CD4-positive, CD25-positive, alpha-beta regulatory T cell (primary cell): ENCODE results near the gene SLC25A21. TPM values are rescaled to one million over a fixed set of nuclear protein-coding genes. Genes with fewer than 3 reads are reported as not detected.

Experiments
- ATAC-seq, 2 donors: fragments of 150-1000 bp; cut with Tn5 transposase; one replicate each; pipeline ENCODE4 v1.10.0; 2021; ENCODE audit warnings: low read depth in 2 of 2, moderate number of reproducible peaks in 2 of 2, moderate library complexity in 1 of 2
- DNase-seq, 3 donors: peaks; one replicate each; pipeline versions ENCODE4 v3.0.0 to v3.0.0-alpha.2; 2012 to 2022; ENCODE audit warnings: mixed read lengths in 1 of 3
- H3K27ac ChIP-seq: one replicate; pipeline ENCODE4 v1.7.0; 2013; ENCODE audit warnings: mild to moderate bottlenecking, low read length; ENCODE audit not compliant: insufficient read depth, poor library complexity, severe bottlenecking
- H3K27me3 ChIP-seq: one replicate; pipeline ENCODE4 v1.7.0; 2013; ENCODE audit warnings: low read length; ENCODE audit not compliant: control insufficient read depth, insufficient read depth
- H3K36me3 ChIP-seq: one replicate; pipeline ENCODE4 v1.7.0; 2013; ENCODE audit warnings: mild to moderate bottlenecking, low read length, moderate library complexity; ENCODE audit not compliant: control insufficient read depth, insufficient read depth
- H3K4me1 ChIP-seq: 2 replicates; pipeline ENCODE4 v1.7.0; 2013; ENCODE audit warnings: mild to moderate bottlenecking, low read length; ENCODE audit not compliant: insufficient read depth, control insufficient read depth, poor library complexity, severe bottlenecking
- H3K4me3 ChIP-seq: one replicate; pipeline ENCODE4 v1.7.0; 2013; ENCODE audit warnings: low read depth, mild to moderate bottlenecking, low read length, moderate library complexity
- H3K9me3 ChIP-seq, 2 experiments: 1 replicate in 1 of 2; 2 replicates in 1 of 2; pipeline ENCODE4 v1.7.0; 2013; ENCODE audit warnings: low read length in 2 of 2, mild to moderate bottlenecking in 1 of 2, moderate library complexity in 1 of 2; ENCODE audit not compliant: control insufficient read depth in 2 of 2
- H3K27ac Mint-ChIP-seq, 3 donors: one replicate each; pipeline ENCODE4 v1.8.0; 2020 to 2022; ENCODE audit warnings: mild to moderate bottlenecking in 3 of 3, mixed read lengths in 3 of 3, moderate library complexity in 2 of 3
- H3K27me3 Mint-ChIP-seq: one replicate; pipeline ENCODE4 v1.8.0; 2022; ENCODE audit warnings: mild to moderate bottlenecking, mixed read lengths
- H3K36me3 Mint-ChIP-seq: one replicate; pipeline ENCODE4 v1.8.0; 2020; ENCODE audit warnings: mixed read lengths
- H3K4me1 Mint-ChIP-seq, 4 donors: one replicate each; pipeline ENCODE4 v1.8.0; 2020 to 2022; ENCODE audit warnings: mixed read lengths in 4 of 4, mild to moderate bottlenecking in 1 of 4
- H3K4me3 Mint-ChIP-seq, 4 donors: one replicate each; pipeline ENCODE4 v1.8.0; 2020 to 2022; ENCODE audit warnings: mild to moderate bottlenecking in 4 of 4, mixed read lengths in 4 of 4, moderate library complexity in 3 of 4
- H3K9me3 Mint-ChIP-seq, 7 donors: one replicate each; pipeline ENCODE4 v1.8.0; 2020 to 2022; ENCODE audit warnings: mixed read lengths in 7 of 7, mild to moderate bottlenecking in 3 of 7, moderate library complexity in 2 of 7
- polyA plus RNA-seq, 4 donors: library from polyadenylated mRNA; unstranded; fragments of 300-500 nt; fragmentation: Illumina TruSeq; gene quantifications; one replicate each; pipeline ENCODE4 v1.2.3, GENCODE V29; 2021
- total RNA-seq: library from RNA; stranded (reverse); gene quantifications from one replicate; pipeline ENCODE4 v1.2.3, GENCODE V29; 2022

The SLC25A21 gene
- total and polyA plus RNA-seq, 5 donors from 2014 or later = not detected

- H3K4me1 Mint-ChIP-seq = no peaks in the 10 kb centered on the region
Measured at GRCh38 chr14:37060496-37061260, 111.7 kb downstream of the SLC25A21 start.

DNA sequence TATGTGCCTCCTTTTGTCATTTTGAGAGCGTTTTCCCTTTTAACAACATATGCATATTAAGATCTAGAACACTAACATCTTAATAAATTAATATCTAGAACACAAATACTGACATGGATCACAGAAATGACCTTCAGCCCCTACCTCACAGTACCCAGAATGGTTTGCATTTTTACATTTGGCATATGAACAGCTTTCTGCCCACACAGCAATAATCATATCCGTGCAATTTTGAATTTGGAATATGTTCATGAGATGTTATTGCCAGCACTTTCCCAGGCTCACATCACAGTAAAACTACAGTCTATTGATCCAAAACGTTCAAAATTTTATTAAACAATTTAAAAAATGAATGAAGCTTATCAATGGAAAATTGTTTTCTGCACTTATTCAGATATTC is 114.6 kb downstream of the SLC25A21 start:
- Mint-ChIP-seq H3K36me3 (no peaks in the 10 kb centered on the region), H3K27ac (no peak overlapping the region), H3K9me3 (peaks cover 0 to 11% (median 3%) of the 10 kb centered on the region in 7 donors), H3K4me1 (no peaks in the 10 kb centered on the region), H3K4me3 (no peak overlapping the region), H3K27me3 (no peaks in the 10 kb centered on the region)
- Histone ChIP-seq H3K4me1 (no peaks in the 10 kb centered on the region), H3K27me3 (no peaks in the 10 kb centered on the region), H3K9me3 (no peaks in the 10 kb centered on the region), H3K27ac (no peak overlapping the region), H3K4me3 (no peak overlapping the region), H3K36me3 (no peaks in the 10 kb centered on the region)
- DNase-seq (no peak), ATAC-seq (no peak)

More at GRCh38 chr14:37060496-37061260, 111.7 kb downstream of the SLC25A21 start:
- no peak overlapping the region for H3K27ac ChIP-seq
- no peak overlapping the region for H3K4me3 Mint-ChIP-seq
- DNase-seq (no peak), ATAC-seq (no peak)
- H3K36me3 ChIP-seq = no peaks in the 10 kb centered on the region
- peaks cover 0 to 14% (median 1%) of the 10 kb centered on the region in 7 donors for H3K9me3 Mint-ChIP-seq
- no peaks in the 10 kb centered on the region for H3K9me3 ChIP-seq
- no peak overlapping the region for H3K4me3 ChIP-seq
- no peaks in the 10 kb centered on the region for H3K36me3 Mint-ChIP-seq
- H3K27me3 Mint-ChIP-seq = no peaks in the 10 kb centered on the region
- H3K27me3 ChIP-seq = no peaks in the 10 kb centered on the region
- H3K4me1 ChIP-seq = no peaks in the 10 kb centered on the region
- no peak overlapping the region for H3K27ac Mint-ChIP-seq

GRCh38 chr14:37056473-37056872 is 115.9 kb downstream of the SLC25A21 start:
- no peak overlapping the region for H3K4me3 ChIP-seq
- no peak for ATAC-seq
- no peak overlapping the region for H3K27ac ChIP-seq
- no peaks in the 10 kb centered on the region for H3K27me3 Mint-ChIP-seq
- H3K4me1 Mint-ChIP-seq = no peaks in the 10 kb centered on the region
- H3K36me3 ChIP-seq = no peaks in the 10 kb centered on the region
- no peaks in the 10 kb centered on the region for H3K4me1 ChIP-seq
- no peaks in the 10 kb centered on the region for H3K36me3 Mint-ChIP-seq
- DNase-seq = no peak
- no peak overlapping the region for H3K27ac Mint-ChIP-seq
- no peak overlapping the region for H3K4me3 Mint-ChIP-seq
- H3K27me3 ChIP-seq = no peaks in the 10 kb centered on the region
- no peaks in the 10 kb centered on the region for H3K9me3 ChIP-seq
- H3K9me3 Mint-ChIP-seq = peaks cover 0 to 11% (median 3%) of the 10 kb centered on the region in 7 donors

DNA sequence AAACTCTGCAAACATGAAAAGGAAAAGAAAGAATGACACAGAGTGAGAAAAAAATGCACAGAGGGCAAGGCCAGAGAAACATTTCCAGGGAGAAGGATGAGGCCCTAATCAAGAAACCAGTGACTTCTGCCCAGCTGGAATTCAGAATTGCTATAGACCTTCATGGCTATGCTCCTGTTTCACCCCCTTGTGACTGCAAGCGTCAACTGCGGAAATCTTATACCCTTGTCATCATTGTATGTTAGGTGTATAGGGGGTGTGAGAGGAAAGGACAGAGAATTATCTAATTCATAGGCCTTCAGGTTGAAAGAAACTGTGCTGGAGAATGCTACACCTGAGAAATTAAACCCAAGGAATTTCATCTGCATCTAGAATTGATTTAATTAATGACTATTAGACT is 117.5 kb downstream of the SLC25A21 start:
- Mint-ChIP-seq H3K27me3 (no peaks in the 10 kb centered on the region), H3K36me3 (no peaks in the 10 kb centered on the region), H3K4me3 (no peak overlapping the region), H3K9me3 (peaks cover 0 to 20% (median 3%) of the 10 kb centered on the region in 7 donors), H3K4me1 (no peaks in the 10 kb centered on the region), H3K27ac (no peak overlapping the region)
- Histone ChIP-seq H3K36me3 (no peaks in the 10 kb centered on the region), H3K4me1 (no peaks in the 10 kb centered on the region), H3K27me3 (no peaks in the 10 kb centered on the region), H3K9me3 (no peaks in the 10 kb centered on the region), H3K4me3 (no peak overlapping the region), H3K27ac (no peak overlapping the region)
- ATAC-seq (no peak), DNase-seq (no peak)

DNA sequence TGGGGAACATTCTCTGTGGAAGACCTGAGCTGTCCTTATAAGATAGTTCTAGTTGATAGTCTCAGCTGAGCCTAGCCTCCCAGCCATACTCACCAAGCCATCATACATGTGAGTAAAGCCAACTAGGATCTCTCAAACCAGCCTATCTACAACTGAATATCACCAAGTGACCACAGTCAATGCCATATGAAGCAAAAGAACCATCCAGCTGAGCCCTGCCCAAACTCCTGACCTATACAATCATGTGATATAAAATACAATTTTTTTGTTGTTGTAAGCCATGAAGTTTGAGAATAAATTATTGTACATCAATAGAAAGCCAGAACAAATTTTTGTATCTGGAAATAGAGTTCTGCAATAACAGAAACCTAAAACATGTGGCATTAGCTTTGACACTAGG is 118.3 kb downstream of the SLC25A21 start:
- Histone ChIP-seq H3K4me1 (no peaks in the 10 kb centered on the region), H3K36me3 (no peaks in the 10 kb centered on the region), H3K4me3 (no peak overlapping the region), H3K9me3 (no peaks in the 10 kb centered on the region), H3K27ac (no peak overlapping the region), H3K27me3 (no peaks in the 10 kb centered on the region)
- Mint-ChIP-seq H3K27me3 (no peaks in the 10 kb centered on the region), H3K9me3 (peaks cover 0 to 20% (median 2%) of the 10 kb centered on the region in 7 donors), H3K27ac (no peak overlapping the region), H3K4me3 (no peak overlapping the region), H3K36me3 (no peaks in the 10 kb centered on the region), H3K4me1 (no peaks in the 10 kb centered on the region)
- DNase-seq = no peak
- ATAC-seq = no peak

GRCh38 chr14:37051680-37052079 is 120.7 kb downstream of the SLC25A21 start:
- H3K4me1 ChIP-seq = no peaks in the 10 kb centered on the region
- DNase-seq (no peak), ATAC-seq (no peak)
- H3K27me3 ChIP-seq = no peaks in the 10 kb centered on the region
- H3K36me3 Mint-ChIP-seq = no peaks in the 10 kb centered on the region
- no peak overlapping the region for H3K4me3 ChIP-seq
- no peak overlapping the region for H3K27ac ChIP-seq
- no peaks in the 10 kb centered on the region for H3K27me3 Mint-ChIP-seq
- H3K36me3 ChIP-seq = no peaks in the 10 kb centered on the region
- H3K9me3 Mint-ChIP-seq = peaks cover 0 to 20% (median 2%) of the 10 kb centered on the region in 7 donors
- H3K27ac Mint-ChIP-seq = no peak overlapping the region
- no peaks in the 10 kb centered on the region for H3K9me3 ChIP-seq
- no peaks in the 10 kb centered on the region for H3K4me1 Mint-ChIP-seq
- H3K4me3 Mint-ChIP-seq = no peak overlapping the region

DNA sequence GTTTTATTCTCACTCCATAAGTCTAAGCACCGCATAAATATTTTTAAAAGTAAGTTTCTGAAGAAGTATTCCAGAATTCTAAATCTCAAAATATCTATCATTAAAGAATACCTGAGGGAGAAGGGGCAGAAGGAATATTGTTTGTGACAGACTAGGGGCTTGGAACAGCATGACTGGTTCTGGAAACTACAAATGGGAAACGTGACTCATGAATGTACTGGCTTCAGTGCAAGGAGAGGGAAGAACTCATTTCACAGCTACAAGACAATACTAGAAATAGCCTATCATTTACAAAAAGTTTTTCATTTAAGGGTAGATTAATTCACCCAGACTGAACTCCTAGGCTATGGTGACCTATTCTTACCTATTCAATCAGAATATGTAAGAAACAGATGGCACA is 121.3 kb downstream of the SLC25A21 start:
- no peaks in the 10 kb centered on the region for H3K36me3 Mint-ChIP-seq
- H3K9me3 ChIP-seq = no peaks in the 10 kb centered on the region
- H3K27me3 ChIP-seq = no peaks in the 10 kb centered on the region
- H3K4me3 Mint-ChIP-seq = no peak overlapping the region
- DNase-seq (no peak), ATAC-seq (no peak)
- no peak overlapping the region for H3K27ac ChIP-seq
- no peaks in the 10 kb centered on the region for H3K4me1 Mint-ChIP-seq
- H3K27ac Mint-ChIP-seq = no peak overlapping the region
- peaks cover 0 to 20% (median 3%) of the 10 kb centered on the region in 7 donors for H3K9me3 Mint-ChIP-seq
- no peaks in the 10 kb centered on the region for H3K36me3 ChIP-seq
- no peaks in the 10 kb centered on the region for H3K4me1 ChIP-seq
- no peak overlapping the region for H3K4me3 ChIP-seq
- H3K27me3 Mint-ChIP-seq = no peaks in the 10 kb centered on the region

DNA sequence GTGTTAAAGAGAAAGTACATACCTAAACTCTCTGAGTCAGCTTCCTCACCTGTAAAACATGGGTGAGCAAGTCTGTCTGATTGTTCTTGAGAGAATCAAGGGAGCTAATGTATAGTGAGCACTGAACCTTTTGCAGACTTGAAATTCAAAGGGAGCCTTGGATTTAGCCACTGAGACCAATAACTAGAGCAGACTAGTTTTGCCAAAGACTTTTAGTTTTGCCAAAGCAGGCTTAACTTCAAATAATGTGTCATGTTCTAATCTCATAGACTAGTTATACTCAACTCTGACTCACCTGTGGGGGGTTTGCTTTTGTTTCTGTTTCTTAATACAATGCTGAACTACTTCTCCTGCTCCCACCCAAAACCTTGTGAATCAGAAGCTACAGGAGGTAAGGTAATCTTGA is 123.7 kb downstream of the SLC25A21 start:
- H3K4me1 Mint-ChIP-seq = no peaks in the 10 kb centered on the region
- no peak overlapping the region for H3K27ac ChIP-seq
- no peak for DNase-seq
- no peaks in the 10 kb centered on the region for H3K27me3 Mint-ChIP-seq
- H3K4me3 Mint-ChIP-seq = no peak overlapping the region
- peaks cover 0 to 10% (median 1%) of the 10 kb centered on the region in 7 donors for H3K9me3 Mint-ChIP-seq
- no peaks in the 10 kb centered on the region for H3K36me3 ChIP-seq
- ATAC-seq = no peak
- no peaks in the 10 kb centered on the region for H3K36me3 Mint-ChIP-seq
- no peak overlapping the region for H3K4me3 ChIP-seq
- no peaks in the 10 kb centered on the region for H3K4me1 ChIP-seq
- H3K27me3 ChIP-seq = no peaks in the 10 kb centered on the region
- H3K27ac Mint-ChIP-seq = no peak overlapping the region
- H3K9me3 ChIP-seq = no peaks in the 10 kb centered on the region
